HepG2 (cell line): ENCODE measurements around the gene CKS1B. TPM values are rescaled to one million over a fixed set of nuclear protein-coding genes. Genes with fewer than 3 reads are reported as not detected.

Source experiments
- FIP1L1 ChIP-seq: fragments of 200-400 bp; formaldehyde crosslinking; IDR thresholded peaks from 2 replicates; pipeline ENCODE4 v1.6.1; 2018; ENCODE audit warnings: low read depth, mild to moderate bottlenecking, low read length, moderate library complexity, borderline replicate concordance; ENCODE audit not compliant: insufficient read depth
- NRL ChIP-seq: sonication (generic); formaldehyde crosslinking; IDR thresholded peaks from 2 replicates; pipeline ENCODE4 v1.5.0; 2020; ENCODE audit warnings: missing genetic modification reagents, mild to moderate bottlenecking, moderate library complexity, borderline replicate concordance
- PLRG1 ChIP-seq: fragments of 450-650 bp; conservative IDR thresholded peaks from 2 replicates; pipeline ENCODE4 v1.6.1; 2016
- REL ChIP-seq: sonication (generic); formaldehyde crosslinking; conservative IDR thresholded peaks from 2 replicates; pipeline ENCODE4 v1.8.0; 2022; ENCODE audit warnings: mild to moderate bottlenecking, missing genetic modification reagents, moderate library complexity
- SOX13 ChIP-seq, 3 experiments: fragments of 450-650 bp in 1 of 3; sonication (generic) in 1 of 3; formaldehyde crosslinking in 1 of 3; IDR thresholded peaks in 2 of 3; conservative IDR thresholded peaks in 1 of 3; 2 replicates each; pipeline versions ENCODE4 v1.5.0 to v1.6.1; 2016 to 2020; ENCODE audit warnings: antibody characterized with exemption in 1 of 3, mild to moderate bottlenecking in 1 of 3, missing compliant biosample characterization in 1 of 3, missing genetic modification reagents in 1 of 3, moderate library complexity in 1 of 3
- SUZ12 ChIP-seq: fragments of 150-350 bp; IDR thresholded peaks from 2 replicates; pipeline ENCODE4 v1.6.1; 2014; ENCODE audit warnings: low read depth, low read length
- ZNF367 ChIP-seq: sonication (generic); formaldehyde crosslinking; IDR thresholded peaks from 2 replicates; pipeline ENCODE4 v1.4.0; 2020; ENCODE audit warnings: missing genetic modification reagents, borderline replicate concordance
- ZNF460 ChIP-seq: sonication (generic); formaldehyde crosslinking; IDR thresholded peaks from 2 replicates; pipeline ENCODE4 v1.5.1; 2020; ENCODE audit warnings: missing genetic modification reagents, mild to moderate bottlenecking, borderline replicate concordance
- polyA plus RNA-seq, 8 experiments: library from polyadenylated mRNA; depleted of rRNA in 3 of 8; stranded (reverse) in 7 of 8; unstranded in 1 of 8; fragments of >200 nt; fragmentation: Illumina TruSeq in 4 of 8; extraction: Trizol in 4 of 8; gene quantifications; 2 replicates each; pipeline versions ENCODE4 v1.2.1 to v1.2.3, GENCODE V29; 2011 to 2016; ENCODE audit warnings: low read depth in 4 of 8, missing spikeins in 1 of 8, mixed read lengths in 1 of 8; ENCODE audit not compliant: insufficient read depth in 1 of 8
- total RNA-seq, 5 experiments: library from RNA; depleted of rRNA; stranded (reverse); fragments of >200 nt; fragmentation: Illumina TruSeq; extraction: Trizol; gene quantifications; 2 replicates each; pipeline ENCODE4 v1.2.3, GENCODE V29; 2016; ENCODE audit warnings: low read depth in 1 of 5
- TF ChIP-seq, protein P1 (sequence below): sonication (generic); formaldehyde crosslinking; IDR thresholded peaks from 2 replicates; pipeline ENCODE4 v1.5.0; 2020; ENCODE audit warnings: mild to moderate bottlenecking, missing genetic modification reagents, borderline replicate concordance
- TF ChIP-seq, protein P2 (sequence below): fragments of 450-650 bp; IDR thresholded peaks from 2 replicates; pipeline ENCODE4 v1.6.1; 2016
- TF ChIP-seq, protein P3 (sequence below): sonication (generic); formaldehyde crosslinking; conservative IDR thresholded peaks from 2 replicates; pipeline ENCODE4 v1.5.0; 2020; ENCODE audit warnings: missing genetic modification reagents
- TF ChIP-seq, protein P4 (sequence below): sonication (generic); formaldehyde crosslinking; IDR thresholded peaks from 2 replicates; pipeline ENCODE4 v1.4.0; 2020; ENCODE audit warnings: missing genetic modification reagents, borderline replicate concordance
- TF ChIP-seq, protein P5 (sequence below): sonication (generic); formaldehyde crosslinking; IDR thresholded peaks from 2 replicates; pipeline ENCODE4 v1.5.1; 2020; ENCODE audit warnings: missing genetic modification reagents, mild to moderate bottlenecking, borderline replicate concordance

CKS1B gene
- total and polyA plus RNA-seq, 2 of the 13 experiments (the other 11 are each of a cell fraction or from before 2014, with no cell fraction given), result 217 to 222 TPM

DNA sequence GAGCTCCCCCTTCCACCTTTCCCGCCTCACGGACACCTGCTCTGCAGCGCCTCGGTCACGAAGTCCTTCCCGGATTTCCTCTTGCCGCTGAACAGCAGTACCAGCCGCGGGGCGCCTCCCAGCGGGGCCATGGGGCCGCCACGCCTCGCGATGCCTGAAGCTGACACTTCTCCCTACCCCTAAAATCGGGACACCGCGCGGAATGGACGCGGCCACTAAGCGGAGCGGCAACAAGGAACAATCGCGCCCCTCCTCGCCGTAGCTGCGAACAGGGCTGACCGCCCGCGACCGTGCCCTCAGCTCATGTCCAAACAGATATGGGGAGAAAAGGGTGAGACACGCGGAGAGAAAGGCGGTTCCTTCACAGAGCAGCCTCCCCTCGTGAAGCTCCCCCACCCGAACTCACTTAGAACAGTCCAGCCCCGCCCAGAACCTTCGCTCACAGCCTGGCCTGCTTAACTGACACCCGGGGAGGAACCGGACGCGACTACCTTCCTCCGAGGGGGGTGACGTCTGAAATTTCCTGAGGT lies 37.9 kb upstream of the CKS1B start, which contains the start of gene PMVK (continued):
- TF ChIP-seq, protein P1, sequence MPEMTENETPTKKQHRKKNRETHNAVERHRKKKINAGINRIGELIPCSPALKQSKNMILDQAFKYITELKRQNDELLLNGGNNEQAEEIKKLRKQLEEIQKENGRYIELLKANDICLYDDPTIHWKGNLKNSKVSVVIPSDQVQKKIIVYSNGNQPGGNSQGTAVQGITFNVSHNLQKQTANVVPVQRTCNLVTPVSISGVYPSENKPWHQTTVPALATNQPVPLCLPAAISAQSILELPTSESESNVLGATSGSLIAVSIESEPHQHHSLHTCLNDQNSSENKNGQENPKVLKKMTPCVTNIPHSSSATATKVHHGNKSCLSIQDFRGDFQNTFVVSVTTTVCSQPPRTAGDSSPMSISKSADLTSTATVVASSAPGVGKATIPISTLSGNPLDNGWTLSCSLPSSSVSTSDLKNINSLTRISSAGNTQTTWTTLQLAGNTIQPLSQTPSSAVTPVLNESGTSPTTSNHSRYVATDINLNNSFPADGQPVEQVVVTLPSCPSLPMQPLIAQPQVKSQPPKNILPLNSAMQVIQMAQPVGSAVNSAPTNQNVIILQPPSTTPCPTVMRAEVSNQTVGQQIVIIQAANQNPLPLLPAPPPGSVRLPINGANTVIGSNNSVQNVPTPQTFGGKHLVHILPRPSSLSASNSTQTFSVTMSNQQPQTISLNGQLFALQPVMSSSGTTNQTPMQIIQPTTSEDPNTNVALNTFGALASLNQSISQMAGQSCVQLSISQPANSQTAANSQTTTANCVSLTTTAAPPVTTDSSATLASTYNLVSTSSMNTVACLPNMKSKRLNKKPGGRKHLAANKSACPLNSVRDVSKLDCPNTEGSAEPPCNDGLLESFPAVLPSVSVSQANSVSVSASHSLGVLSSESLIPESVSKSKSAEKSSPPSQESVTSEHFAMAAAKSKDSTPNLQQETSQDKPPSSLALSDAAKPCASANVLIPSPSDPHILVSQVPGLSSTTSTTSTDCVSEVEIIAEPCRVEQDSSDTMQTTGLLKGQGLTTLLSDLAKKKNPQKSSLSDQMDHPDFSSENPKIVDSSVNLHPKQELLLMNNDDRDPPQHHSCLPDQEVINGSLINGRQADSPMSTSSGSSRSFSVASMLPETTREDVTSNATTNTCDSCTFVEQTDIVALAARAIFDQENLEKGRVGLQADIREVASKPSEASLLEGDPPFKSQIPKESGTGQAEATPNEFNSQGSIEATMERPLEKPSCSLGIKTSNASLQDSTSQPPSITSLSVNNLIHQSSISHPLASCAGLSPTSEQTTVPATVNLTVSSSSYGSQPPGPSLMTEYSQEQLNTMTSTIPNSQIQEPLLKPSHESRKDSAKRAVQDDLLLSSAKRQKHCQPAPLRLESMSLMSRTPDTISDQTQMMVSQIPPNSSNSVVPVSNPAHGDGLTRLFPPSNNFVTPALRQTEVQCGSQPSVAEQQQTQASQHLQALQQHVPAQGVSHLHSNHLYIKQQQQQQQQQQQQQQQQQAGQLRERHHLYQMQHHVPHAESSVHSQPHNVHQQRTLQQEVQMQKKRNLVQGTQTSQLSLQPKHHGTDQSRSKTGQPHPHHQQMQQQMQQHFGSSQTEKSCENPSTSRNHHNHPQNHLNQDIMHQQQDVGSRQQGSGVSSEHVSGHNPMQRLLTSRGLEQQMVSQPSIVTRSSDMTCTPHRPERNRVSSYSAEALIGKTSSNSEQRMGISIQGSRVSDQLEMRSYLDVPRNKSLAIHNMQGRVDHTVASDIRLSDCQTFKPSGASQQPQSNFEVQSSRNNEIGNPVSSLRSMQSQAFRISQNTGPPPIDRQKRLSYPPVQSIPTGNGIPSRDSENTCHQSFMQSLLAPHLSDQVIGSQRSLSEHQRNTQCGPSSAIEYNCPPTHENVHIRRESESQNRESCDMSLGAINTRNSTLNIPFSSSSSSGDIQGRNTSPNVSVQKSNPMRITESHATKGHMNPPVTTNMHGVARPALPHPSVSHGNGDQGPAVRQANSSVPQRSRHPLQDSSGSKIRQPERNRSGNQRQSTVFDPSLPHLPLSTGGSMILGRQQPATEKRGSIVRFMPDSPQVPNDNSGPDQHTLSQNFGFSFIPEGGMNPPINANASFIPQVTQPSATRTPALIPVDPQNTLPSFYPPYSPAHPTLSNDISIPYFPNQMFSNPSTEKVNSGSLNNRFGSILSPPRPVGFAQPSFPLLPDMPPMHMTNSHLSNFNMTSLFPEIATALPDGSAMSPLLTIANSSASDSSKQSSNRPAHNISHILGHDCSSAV, result no peak; the same call in 1 of the 2 replicates
- TF ChIP-seq NRL (CRISPR knock-in tag), result peak; percentile 99
- TF ChIP-seq, protein P2, sequence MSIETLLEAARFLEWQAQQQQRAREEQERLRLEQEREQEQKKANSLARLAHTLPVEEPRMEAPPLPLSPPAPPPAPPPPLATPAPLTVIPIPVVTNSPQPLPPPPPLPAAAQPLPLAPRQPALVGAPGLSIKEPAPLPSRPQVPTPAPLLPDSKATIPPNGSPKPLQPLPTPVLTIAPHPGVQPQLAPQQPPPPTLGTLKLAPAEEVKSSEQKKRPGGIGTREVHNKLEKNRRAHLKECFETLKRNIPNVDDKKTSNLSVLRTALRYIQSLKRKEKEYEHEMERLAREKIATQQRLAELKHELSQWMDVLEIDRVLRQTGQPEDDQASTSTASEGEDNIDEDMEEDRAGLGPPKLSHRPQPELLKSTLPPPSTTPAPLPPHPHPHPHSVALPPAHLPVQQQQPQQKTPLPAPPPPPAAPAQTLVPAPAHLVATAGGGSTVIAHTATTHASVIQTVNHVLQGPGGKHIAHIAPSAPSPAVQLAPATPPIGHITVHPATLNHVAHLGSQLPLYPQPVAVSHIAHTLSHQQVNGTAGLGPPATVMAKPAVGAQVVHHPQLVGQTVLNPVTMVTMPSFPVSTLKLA, result peak; percentile 22; the same call in 1 of the 2 replicates
- no peak for TF ChIP-seq SUZ12
- TF ChIP-seq, protein P3, sequence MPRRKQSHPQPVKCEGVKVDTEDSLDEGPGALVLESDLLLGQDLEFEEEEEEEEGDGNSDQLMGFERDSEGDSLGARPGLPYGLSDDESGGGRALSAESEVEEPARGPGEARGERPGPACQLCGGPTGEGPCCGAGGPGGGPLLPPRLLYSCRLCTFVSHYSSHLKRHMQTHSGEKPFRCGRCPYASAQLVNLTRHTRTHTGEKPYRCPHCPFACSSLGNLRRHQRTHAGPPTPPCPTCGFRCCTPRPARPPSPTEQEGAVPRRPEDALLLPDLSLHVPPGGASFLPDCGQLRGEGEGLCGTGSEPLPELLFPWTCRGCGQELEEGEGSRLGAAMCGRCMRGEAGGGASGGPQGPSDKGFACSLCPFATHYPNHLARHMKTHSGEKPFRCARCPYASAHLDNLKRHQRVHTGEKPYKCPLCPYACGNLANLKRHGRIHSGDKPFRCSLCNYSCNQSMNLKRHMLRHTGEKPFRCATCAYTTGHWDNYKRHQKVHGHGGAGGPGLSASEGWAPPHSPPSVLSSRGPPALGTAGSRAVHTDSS (CRISPR knock-in tag), result no peak
- TF ChIP-seq REL (CRISPR knock-in tag), result peak; percentile 98
- TF ChIP-seq, protein P4, sequence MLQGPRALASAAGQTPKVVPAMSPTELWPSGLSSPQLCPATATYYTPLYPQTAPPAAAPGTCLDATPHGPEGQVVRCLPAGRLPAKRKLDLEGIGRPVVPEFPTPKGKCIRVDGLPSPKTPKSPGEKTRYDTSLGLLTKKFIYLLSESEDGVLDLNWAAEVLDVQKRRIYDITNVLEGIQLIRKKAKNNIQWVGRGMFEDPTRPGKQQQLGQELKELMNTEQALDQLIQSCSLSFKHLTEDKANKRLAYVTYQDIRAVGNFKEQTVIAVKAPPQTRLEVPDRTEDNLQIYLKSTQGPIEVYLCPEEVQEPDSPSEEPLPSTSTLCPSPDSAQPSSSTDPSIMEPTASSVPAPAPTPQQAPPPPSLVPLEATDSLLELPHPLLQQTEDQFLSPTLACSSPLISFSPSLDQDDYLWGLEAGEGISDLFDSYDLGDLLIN, result peak; percentile 21; the same call in 1 of the 2 replicates
- no peak for TF ChIP-seq PLRG1
- no peak for TF ChIP-seq SOX13 (IDR thresholded peaks at IDR 0.05)
- TF ChIP-seq SOX13 (CRISPR knock-in tag; conservative IDR thresholded peaks at IDR 0.05 in 1 of 2, IDR thresholded peaks at IDR 0.05 in 1 of 2), result peak in 1 of 2 experiments; percentile 77; a peak in 2 of 4 replicates
- TF ChIP-seq ZNF367 (CRISPR knock-in tag), result no peak; the same call in 1 of the 2 replicates
- no peak for TF ChIP-seq ZNF460 (CRISPR knock-in tag)
- TF ChIP-seq FIP1L1, result no peak
- TF ChIP-seq, protein P5, sequence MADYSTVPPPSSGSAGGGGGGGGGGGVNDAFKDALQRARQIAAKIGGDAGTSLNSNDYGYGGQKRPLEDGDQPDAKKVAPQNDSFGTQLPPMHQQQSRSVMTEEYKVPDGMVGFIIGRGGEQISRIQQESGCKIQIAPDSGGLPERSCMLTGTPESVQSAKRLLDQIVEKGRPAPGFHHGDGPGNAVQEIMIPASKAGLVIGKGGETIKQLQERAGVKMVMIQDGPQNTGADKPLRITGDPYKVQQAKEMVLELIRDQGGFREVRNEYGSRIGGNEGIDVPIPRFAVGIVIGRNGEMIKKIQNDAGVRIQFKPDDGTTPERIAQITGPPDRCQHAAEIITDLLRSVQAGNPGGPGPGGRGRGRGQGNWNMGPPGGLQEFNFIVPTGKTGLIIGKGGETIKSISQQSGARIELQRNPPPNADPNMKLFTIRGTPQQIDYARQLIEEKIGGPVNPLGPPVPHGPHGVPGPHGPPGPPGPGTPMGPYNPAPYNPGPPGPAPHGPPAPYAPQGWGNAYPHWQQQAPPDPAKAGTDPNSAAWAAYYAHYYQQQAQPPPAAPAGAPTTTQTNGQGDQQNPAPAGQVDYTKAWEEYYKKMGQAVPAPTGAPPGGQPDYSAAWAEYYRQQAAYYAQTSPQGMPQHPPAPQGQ (CRISPR knock-in tag), result no peak
